Stimulated activated CD4-positive, alpha-beta T cell treated with anti-CD3 and anti-CD28 coated beads, Interleukin-1b, Interleukin-23, amount 100 ng/mL, for 1 hour (primary cell): ENCODE results near the gene MARCO.
"Not testable (repeated sequence)": the region's sequence is repeated elsewhere in the genome, so short reads cannot be mapped to it uniquely, and the experiment has no call there.

Experiments used
- DNase-seq, 2 donors: peaks; one replicate each; pipeline ENCODE4 v3.0.0-alpha.2; 2020; ENCODE audit warnings: low read depth in 2 of 2

MARCO gene

DNA sequence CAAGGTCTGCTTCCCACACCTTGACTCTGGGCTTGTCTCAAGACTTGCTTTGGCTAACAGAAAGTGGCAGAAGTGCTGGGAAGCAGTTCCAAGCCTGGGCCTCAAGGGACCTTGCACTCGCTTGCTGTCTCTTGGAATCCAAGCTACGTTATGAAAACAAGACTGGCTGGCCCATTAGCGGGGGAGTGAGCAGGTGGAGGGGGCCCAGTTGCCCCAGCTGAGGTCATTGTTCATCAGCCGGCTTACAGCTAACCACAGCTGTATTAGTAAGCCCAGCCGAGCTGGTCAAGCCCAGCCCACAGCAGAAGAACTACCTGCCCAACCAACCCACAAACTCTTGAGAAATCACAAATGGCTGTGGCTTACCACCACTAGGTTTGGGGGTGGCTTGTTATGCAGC, 63.1 kb downstream of the MARCO start:
- DNase-seq, result no peak

DNA sequence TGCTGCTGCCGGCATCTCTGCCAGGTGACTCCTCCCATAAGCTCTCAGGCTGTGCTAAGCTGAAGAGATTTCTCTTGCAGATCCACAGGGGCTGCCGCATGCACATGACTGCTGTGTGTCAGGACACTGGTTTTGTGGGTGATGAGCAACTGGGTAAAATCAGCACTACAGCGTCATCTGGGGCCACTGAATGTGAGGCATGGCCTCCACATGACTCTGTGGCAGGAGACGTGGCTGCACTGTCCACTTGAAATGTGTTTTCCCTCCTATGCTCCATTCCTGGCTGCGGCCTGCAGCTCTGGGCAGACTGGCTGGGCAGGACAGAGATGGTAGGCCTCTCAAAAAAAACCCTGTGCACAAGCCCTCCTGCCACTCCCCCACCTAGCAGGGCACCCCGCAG, 63.6 kb downstream of the MARCO start:
- DNase-seq, result no peak

DNA sequence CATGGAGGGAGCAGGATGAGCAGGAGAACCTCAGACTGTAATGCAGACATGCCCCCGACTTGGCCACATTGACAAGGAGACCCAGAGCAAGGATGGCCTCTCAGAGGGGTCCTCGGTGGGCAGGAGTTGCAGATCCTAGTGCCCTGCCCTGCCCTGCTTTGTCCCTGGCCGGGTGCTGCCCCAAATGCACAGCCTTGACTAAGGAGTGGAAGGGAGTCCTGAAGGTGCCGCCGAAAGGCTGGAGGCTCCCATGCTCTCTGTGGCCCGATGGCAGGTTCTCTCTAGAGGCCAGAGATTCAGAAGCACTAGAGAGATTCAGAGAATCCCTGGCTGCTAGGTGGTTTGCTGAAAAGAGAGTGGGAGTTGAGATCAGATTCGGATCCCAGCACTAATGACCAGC, 64.4 kb downstream of the MARCO start:
- DNase-seq, result no peak

DNA sequence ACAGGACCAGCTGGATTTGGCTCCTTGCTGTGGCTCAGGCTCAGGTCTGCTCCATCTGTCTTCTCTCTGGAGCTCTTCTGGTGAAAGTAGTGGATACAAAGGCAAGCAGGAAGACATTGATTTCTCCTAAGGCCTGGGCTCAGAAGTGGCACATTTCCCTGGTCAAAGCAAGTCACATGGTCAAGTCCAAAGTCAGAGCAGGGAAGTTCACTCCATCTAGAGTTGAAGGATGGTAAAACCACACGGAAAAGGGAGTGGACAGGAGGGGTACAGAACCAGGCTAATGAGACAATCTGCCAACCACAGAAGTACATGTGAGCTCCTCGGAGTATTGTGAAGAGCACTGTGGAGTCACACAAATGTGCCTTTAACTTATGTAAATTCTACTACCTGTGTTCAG, 66.1 kb downstream of the MARCO start:
- no peak for DNase-seq

- no peak for DNase-seq
Observed at GRCh38 chr2:119009110-119009509, 67.1 kb downstream of the MARCO start.

GRCh38 chr2:119010336-119010735, 68.3 kb downstream of the MARCO start:
- DNase-seq, result no peak

DNA sequence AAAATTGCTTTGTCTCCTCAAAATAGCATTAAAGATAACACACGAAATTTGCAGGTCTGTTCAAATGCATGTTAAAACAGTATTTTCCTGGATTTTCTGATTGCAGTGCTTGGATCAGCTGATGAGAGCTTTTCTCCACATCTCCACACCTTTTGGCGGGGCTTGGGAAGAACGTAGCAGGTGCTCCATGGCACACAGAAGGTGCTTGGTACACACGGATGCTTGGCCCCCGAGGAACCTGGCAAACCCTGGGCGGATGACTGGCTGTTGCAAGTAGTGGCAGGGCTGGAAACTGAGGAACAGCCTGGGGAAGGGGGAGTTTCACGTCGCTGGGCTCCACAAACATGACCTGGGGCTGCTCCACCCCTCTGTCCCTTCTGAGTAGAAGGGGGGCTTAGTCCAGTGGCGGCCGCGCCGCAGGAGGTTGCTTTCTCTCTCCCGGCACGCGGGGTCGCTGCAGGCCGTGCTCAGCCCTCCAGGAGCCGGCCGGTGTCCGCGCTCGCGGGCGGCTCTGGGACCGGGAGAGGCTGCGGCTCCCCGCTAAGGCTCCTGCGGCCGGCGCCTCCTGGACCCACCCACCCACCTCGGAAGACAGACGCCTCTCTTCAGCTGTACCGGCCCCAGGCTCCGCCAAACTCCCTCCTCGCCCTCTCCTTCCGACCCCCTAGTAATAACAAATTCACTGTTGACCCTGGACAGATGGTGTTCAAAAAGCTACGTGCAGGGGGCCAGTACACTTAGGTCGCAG, 69.3 kb downstream of the MARCO start:
- DNase-seq, result no peak

GRCh38 chr2:119011910-119012209, 69.9 kb downstream of the MARCO start:
- no peak for DNase-seq

GRCh38 chr2:119012345-119013301, 70.6 kb downstream of the MARCO start:
- no peak for DNase-seq

DNA sequence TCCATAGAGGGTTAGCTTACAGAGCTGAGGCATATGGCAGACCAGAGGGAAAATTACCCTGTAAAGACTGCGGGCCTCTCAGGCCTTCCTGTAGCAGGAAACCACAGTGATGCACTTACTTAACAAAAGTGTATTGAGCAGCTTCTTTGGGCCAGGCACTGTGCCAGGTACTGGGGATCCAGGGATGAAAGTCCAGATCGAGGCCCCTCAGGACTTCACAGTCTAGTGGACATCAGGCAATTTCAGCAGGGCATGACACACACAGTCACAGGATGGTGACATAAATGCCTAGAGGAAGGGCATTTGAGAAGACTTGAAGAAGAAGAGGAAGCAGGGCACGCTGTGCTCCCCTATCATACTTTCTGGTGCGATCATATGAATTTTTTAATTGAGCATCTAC, 71.7 kb downstream of the MARCO start:
- no peak for DNase-seq

DNA sequence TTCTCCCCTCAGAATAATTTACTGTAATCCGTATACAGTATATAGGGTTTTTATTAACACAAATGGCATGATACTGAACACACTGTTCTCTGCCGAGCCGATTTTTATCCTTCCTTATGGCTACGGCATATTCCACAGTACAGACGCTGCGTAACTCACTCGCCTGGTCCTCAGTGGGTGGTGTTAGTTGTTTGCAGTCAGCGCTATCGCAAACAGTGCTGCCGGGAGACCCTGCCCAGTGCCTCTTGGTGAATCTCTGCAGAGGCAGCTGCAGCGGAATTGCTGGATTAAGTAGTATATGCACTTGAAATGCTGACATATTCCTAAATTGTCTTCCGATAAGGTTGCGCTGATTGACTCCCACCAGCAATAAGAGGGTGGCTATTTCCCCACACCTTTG, 73.9 kb downstream of the MARCO start:
- no peak for DNase-seq

- no peak for DNase-seq
Observed at GRCh38 chr2:119019521-119019920, 77.5 kb downstream of the MARCO start.

- DNase-seq, result no peak
Observed at GRCh38 chr2:119022678-119023077, 80.7 kb downstream of the MARCO start.

DNA sequence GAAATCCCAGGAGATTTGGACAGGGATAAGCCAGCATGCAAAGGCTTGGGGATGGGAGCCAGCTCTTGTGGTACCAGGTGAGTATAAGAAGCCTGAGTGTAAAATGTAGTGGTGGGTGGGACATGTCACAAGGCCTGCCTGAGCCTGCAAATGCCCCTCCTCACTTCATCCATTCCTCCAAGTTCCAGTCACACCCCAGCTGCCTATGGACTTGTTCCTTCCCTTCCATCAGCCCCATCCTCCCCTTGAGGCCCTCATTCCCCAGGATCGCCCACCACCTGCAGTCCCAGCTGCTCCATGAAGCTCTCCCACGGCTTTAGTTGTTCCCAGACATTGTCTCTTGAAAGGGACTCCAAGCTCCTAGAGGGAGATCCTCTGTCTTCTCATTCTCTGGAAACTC, 81.5 kb downstream of the MARCO start:
- no peak for DNase-seq

- DNase-seq, result no peak
Observed at GRCh38 chr2:119024152-119024551, 82.2 kb downstream of the MARCO start.

DNA sequence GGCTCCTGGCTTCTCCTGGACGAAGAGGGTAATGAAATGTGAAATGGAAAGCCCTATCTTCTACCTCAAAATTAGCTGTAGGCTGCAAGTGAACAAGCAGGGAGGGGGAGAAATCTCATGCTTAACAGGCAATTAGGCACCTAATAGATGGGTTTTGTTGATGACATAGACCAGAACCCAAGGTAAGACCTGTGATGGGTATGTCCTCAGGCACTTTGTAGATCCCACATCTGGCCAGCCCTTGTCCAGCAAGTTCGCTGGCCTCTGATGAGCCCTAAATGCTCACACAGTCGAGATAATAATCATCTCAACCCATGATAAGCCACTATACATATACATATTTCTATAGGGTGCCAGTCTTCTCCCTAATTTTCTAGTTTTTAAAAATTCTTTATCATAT, 82.6 kb downstream of the MARCO start:
- no peak for DNase-seq

DNA sequence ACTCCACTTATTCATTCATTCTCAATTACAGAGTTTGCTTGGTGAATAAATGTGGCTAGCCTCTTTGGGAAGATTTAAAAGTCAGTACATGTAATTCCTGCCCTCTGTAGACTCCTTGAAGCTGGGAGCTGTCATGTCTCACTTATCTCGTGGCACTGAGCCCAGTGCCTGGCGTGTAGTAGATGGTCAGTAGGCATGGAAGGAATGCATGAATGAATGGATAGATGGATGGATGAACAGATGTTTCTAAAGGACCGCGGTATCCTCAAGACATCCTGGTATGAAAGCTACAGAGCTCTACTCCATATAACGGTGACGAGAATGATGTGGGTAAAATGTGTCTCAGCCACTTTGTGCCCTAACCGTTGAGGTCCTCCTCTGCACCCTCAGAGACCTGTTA, 83.0 kb downstream of the MARCO start:
- DNase-seq, result no peak

DNA sequence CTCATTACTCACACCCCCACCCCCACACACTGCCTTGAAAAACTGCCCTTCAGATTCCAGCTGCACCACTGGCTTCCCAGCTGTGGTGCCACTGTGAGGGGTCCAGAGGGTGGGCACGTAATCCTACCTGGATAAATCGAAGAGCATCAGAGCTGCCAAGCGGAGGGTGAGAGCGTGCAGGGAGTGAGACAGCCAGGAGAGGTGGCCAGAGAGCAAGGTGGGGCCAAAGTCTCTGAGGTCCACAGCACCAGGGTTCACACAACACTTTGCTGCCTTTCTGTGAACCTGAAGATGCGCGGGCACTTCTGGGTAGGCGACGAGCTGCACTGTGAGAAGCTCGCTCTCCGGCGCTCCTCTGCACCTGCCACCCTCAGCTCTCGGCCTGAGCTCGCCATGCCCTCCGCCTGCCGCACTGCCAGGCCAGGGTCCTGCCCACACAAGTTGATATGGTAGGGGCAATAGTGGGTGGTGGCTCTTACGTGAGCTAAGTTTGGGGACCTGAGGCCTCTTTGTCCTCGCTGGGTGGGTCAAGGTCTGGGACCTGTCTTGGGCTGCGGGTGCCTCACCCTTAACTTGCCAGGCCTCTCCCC, 83.9 kb downstream of the MARCO start:
- DNase-seq, result no peak

DNA sequence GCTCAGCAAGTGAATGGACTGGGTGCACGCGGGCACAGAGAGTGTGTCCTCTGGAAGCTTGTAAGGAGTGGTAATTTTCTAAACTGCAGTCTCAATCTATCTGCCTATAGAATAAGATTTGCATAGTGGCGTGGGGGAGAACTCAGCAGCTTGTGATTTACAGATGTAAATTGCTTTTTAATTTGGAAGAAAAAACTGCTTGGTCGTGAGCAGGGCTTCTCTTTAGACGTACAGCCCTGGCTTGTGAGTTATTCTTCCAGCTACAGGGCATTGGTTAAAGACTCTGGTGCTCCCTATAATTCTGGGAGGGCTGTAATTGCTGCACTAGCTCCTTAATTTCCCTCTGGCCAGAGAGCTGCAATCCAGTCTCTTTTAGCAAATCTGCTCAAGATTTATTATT, 84.9 kb downstream of the MARCO start:
- no peak for DNase-seq

DNA sequence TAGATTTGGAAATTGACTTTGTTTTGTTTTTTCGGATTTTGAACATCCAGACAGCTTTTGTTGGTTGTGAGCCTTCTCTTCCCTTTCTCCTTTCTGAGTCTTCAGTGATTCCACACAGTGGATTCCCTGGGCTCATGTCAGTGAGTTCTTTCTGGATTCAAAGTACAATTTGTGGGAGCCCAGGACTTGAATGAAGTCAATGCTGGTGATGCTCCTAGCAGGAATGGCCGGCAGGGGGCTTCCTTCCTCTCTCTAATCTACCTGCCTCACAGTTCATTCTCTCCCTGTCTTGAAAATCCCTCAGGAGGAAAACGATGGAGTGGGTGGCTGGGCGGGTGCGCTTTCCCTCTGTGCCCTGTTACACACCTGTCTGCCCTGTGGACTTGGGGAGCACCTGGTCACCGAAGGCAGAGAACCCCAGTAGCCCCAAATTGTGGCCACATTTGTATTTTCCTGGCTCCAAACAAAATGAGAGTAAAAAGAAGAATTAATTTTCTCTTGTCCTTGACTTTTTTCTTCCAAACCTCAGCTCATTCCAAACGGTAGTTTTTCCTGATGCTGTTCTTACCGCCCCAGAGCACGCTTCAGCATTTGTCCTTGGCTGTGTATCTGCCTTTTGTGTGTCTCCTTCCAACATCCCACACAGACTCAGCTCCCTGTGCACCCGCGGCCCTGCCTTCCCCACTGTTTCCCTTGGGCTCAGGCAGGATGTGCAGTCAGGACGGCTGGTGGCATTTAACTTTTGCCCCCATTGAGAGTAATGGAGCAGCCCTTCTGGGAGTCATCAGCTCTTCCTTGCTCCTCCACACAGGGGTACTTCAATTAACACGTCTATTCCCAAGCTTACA, 86.6 kb downstream of the MARCO start:
- DNase-seq, result no peak

DNA sequence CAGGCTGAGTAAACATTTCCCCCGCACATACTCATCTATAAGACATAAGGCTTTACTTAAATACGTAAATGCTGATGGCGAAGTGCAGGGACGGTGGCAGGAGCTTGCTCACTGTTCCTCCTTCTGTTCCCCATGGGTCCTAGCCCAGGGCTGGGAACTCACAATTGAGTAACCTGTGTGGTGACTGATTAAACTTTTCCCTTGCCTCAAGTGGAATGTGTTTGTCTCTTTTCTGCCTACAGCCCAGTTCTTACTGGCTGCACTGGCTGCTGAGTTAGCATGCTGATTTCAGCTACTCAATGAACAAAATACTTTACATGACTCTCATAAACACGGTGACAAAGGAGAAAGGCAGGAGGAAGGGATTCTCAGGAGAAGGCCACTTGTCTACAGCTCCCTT, 87.3 kb downstream of the MARCO start:
- DNase-seq, result no peak

GRCh38 chr2:119037922-119038321, 95.9 kb downstream of the MARCO start:
- not testable (repeated sequence) for DNase-seq
